T-cell (primary cell): ENCODE data around the gene CALM1. TPM values are rescaled to one million over a fixed set of nuclear protein-coding genes. Genes with fewer than 3 reads are reported as not detected.

ENCODE experiments used
- ATAC-seq, 4 experiments: fragments of 200-7000 bp in 3 of 4; fragments of 150-1000 bp in 1 of 4; cut with Tn5 transposase; replicated peaks in 1 of 4; 1 replicate in 3 of 4; 2 replicates in 1 of 4; pipeline ENCODE4 v1.10.0; 2021; ENCODE audit warnings: moderate library complexity in 3 of 4, mild to moderate bottlenecking in 2 of 4, moderate number of reproducible peaks in 1 of 4
- CTCF ChIA-PET, 2 donors: fragments of 300-600 bp; sonication (Branson Sonifier 250); formaldehyde crosslinking; loops; one replicate each; lab custom pipeline; 2022; ENCODE audit warnings: antibody characterized with exemption in 2 of 2; lab: Charles Lee
- POLR2A ChIA-PET, 2 donors: fragments of 300-600 bp; sonication (Branson Sonifier 250); formaldehyde crosslinking; loops; one replicate each; lab custom pipeline; 2022; ENCODE audit warnings: antibody characterized with exemption in 2 of 2; lab: Charles Lee
- DNase-seq, 35 experiments: peaks; one replicate each; pipeline versions ENCODE4 v3.0.0 to v3.0.0-alpha.2; 2013 to 2023
- H3K27ac ChIP-seq: one replicate; pipeline ENCODE4 v1.5.1; 2013; ENCODE audit warnings: low read length
- H3K27me3 ChIP-seq, 2 experiments: replicated peaks in 1 of 2; 1 replicate in 1 of 2; 2 replicates in 1 of 2; pipeline versions ENCODE4 v1.6.1 to v1.7.0; 2013; ENCODE audit warnings: low read length in 1 of 2, mixed read lengths in 1 of 2; ENCODE audit not compliant: control insufficient read depth in 2 of 2, insufficient read depth in 2 of 2; ENCODE audit errors: extremely low read depth in 1 of 2
- H3K36me3 ChIP-seq, 2 donors: 1 replicate in 1 of 2; 2 replicates in 1 of 2; pipeline versions ENCODE4 v1.6.1 to v1.7.0; 2013; ENCODE audit warnings: low read length in 1 of 2; ENCODE audit not compliant: control insufficient read depth in 2 of 2, insufficient read depth in 1 of 2; ENCODE audit errors: extremely low read depth in 1 of 2
- H3K4me1 ChIP-seq, 2 experiments: 1 replicate in 1 of 2; 2 replicates in 1 of 2; pipeline versions ENCODE4 v1.6.1 to v1.7.0; 2013; ENCODE audit warnings: low read length in 2 of 2, mixed read lengths in 1 of 2; ENCODE audit not compliant: insufficient read depth in 2 of 2, control insufficient read depth in 1 of 2; ENCODE audit errors: extremely low read depth in 1 of 2
- H3K4me3 ChIP-seq, 2 donors: 1 replicate in 1 of 2; 2 replicates in 1 of 2; pipeline versions ENCODE4 v1.5.1 to v1.7.0; 2013; ENCODE audit warnings: mild to moderate bottlenecking in 2 of 2, low read length in 1 of 2, moderate library complexity in 1 of 2; ENCODE audit not compliant: control insufficient read depth in 1 of 2; ENCODE audit errors: extremely low read depth in 1 of 2
- H3K9me3 ChIP-seq: 2 replicates; pipeline ENCODE4 v1.7.0; 2013
- H3K27ac Mint-ChIP-seq, 2 donors: one replicate each; pipeline ENCODE4 v1.8.0; 2020 to 2021; ENCODE audit warnings: mild to moderate bottlenecking in 2 of 2, mixed read lengths in 2 of 2
- H3K27me3 Mint-ChIP-seq, 2 donors: one replicate each; pipeline ENCODE4 v1.8.0; 2021 to 2022; ENCODE audit warnings: mixed read lengths in 2 of 2
- H3K36me3 Mint-ChIP-seq: one replicate; pipeline ENCODE4 v1.8.0; 2021; ENCODE audit warnings: mixed read lengths
- H3K4me1 Mint-ChIP-seq, 3 donors: one replicate each; pipeline ENCODE4 v1.8.0; 2020 to 2022; ENCODE audit warnings: mixed read lengths in 3 of 3, mild to moderate bottlenecking in 1 of 3
- H3K4me3 Mint-ChIP-seq, 3 donors: one replicate each; pipeline ENCODE4 v1.8.0; 2020 to 2022; ENCODE audit warnings: mild to moderate bottlenecking in 3 of 3, mixed read lengths in 3 of 3, moderate library complexity in 3 of 3
- H3K9me3 Mint-ChIP-seq, 3 donors: one replicate each; pipeline ENCODE4 v1.8.0; 2020 to 2022; ENCODE audit warnings: mixed read lengths in 3 of 3
- WGBS: methylation state at CpG from one replicate; pipeline ENCODE4 v1.1.5; 2013; ENCODE audit warnings: missing lambda C conversion rate; ENCODE audit not compliant: insufficient coverage; 5-methylcytosine and 5-hydroxymethylcytosine counted together
- total RNA-seq, 35 experiments: library from RNA in 6 of 35; stranded (reverse) in 6 of 35; fragments of 120-200 nt in 1 of 35; gene quantifications; one replicate each; pipeline versions ENCODE4 v1.2.1 to v1.2.4 and lab custom pipeline; 2013 to 2026

Gene CALM1
- total RNA-seq, 5 donors from 2014 or later (not counting 1 experiment from before 2014, with no cell fraction given), result 642 to 952 (median 674) TPM

DNA sequence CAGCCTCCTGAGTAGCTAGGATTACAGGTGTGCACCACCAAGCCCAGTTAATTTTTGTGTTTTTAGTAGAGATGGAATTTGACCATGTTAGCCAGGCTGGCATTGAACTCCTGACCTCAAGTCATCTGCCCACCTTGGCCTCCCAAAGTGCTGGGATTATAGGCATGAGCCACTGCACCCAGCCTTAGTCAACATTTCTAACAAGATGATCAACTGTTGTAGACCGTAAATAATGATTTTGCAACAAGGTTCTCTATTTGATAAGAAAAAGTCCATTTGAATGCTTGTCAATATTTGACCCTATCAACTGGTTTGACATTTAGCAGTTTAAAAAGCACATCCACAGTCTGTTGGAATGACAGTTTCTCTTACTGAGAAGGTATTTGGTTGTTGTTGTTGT is 39.9 kb upstream of the CALM1 start:
- Histone ChIP-seq H3K4me1 (no peaks in the 10 kb centered on the region), H3K27ac (no peak overlapping the region), H3K9me3 (no peaks in the 10 kb centered on the region), H3K4me3 (no peak overlapping the region), H3K36me3 (no peaks in the 10 kb centered on the region), H3K27me3 (peaks cover 0 to 20% of the 10 kb centered on the region in 2 experiments)
- no CpG with 5 or more reads among the region's 1 CpG for WGBS
- Mint-ChIP-seq H3K27me3 (peaks cover 8 to 11% of the 10 kb centered on the region in 2 donors), H3K9me3 (no peaks in the 10 kb centered on the region), H3K27ac (no peak overlapping the region), H3K36me3 (no peaks in the 10 kb centered on the region), H3K4me3 (no peak overlapping the region), H3K4me1 (no peaks in the 10 kb centered on the region)
- CTCF ChIA-PET, result no interaction called here
- POLR2A ChIA-PET, result no interaction called here
- DNase-seq (no peak), ATAC-seq (no peak)

DNA sequence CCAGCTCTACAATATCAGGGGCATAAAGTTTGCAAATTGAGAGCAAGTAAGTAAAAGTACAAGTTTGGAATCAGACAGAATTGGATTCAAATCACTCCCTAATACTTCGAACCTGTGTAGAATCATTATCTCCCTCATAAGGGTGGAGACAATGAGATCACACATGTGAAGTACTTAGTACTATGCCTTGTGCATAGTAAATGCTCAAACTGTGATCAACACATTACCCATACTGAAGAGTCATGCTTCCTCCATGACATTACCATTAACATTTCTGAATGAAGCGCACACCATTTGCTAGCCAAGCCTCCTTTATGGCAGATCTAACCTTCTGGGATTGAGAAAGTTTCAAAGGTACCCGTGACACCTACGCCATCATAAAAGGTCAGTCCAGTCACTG is 38.5 kb upstream of the CALM1 start:
- Histone ChIP-seq H3K4me1 (no peaks in the 10 kb centered on the region), H3K4me3 (no peak overlapping the region), H3K36me3 (no peaks in the 10 kb centered on the region), H3K27ac (no peak overlapping the region), H3K9me3 (no peaks in the 10 kb centered on the region), H3K27me3 (peaks cover 0 to 23% of the 10 kb centered on the region in 2 experiments)
- CTCF ChIA-PET, result no interaction called here
- POLR2A ChIA-PET, result interaction anchor here in 1 of 2 donors (0.6 kb wide), 1 partner anchor 15 kb away, joined by 4 read pairs; no protein-coding TSS in a partner anchor
- H3K9me3 Mint-ChIP-seq, result no peaks in the 10 kb centered on the region
- H3K27ac Mint-ChIP-seq, result no peak overlapping the region
- H3K4me1 Mint-ChIP-seq, result no peaks in the 10 kb centered on the region
- H3K4me3 Mint-ChIP-seq, result no peak overlapping the region
- DNase-seq (no peak), ATAC-seq (no peak)
- 100% methylated on average over 2 of the region's 4 CpGs for WGBS
- H3K36me3 Mint-ChIP-seq, result no peaks in the 10 kb centered on the region
- H3K27me3 Mint-ChIP-seq, result peaks cover 10 to 12% of the 10 kb centered on the region in 2 donors

- ChIA-PET POLR2A (no interaction called here), CTCF (interaction anchor here in 1 of 2 donors (0.6 kb wide), 1 partner anchor 232 kb away, joined by 3 read pairs; no protein-coding TSS in a partner anchor)
- no peaks in the 10 kb centered on the region for H3K36me3 Mint-ChIP-seq
- no peaks in the 10 kb centered on the region for H3K9me3 Mint-ChIP-seq
- H3K27me3 Mint-ChIP-seq, result peaks cover 9 to 13% of the 10 kb centered on the region in 2 donors
- Histone ChIP-seq H3K27ac (no peak overlapping the region), H3K4me1 (no peaks in the 10 kb centered on the region), H3K36me3 (no peaks in the 10 kb centered on the region), H3K9me3 (no peaks in the 10 kb centered on the region), H3K27me3 (peaks cover 0 to 23% of the 10 kb centered on the region in 2 experiments), H3K4me3 (no peak overlapping the region)
- no peaks in the 10 kb centered on the region for H3K4me1 Mint-ChIP-seq
- ATAC-seq (no peak), DNase-seq (no peak)
- H3K4me3 Mint-ChIP-seq, result no peak overlapping the region
- no peak overlapping the region for H3K27ac Mint-ChIP-seq
- 80% methylated on average over 2 of the region's 7 CpGs for WGBS
Measured at GRCh38 chr14:90361865-90362557, 34.8 kb upstream of the CALM1 start.

- Histone ChIP-seq H3K4me1 (no peaks in the 10 kb centered on the region), H3K36me3 (no peaks in the 10 kb centered on the region), H3K27ac (no peak overlapping the region), H3K9me3 (no peaks in the 10 kb centered on the region), H3K4me3 (no peak overlapping the region), H3K27me3 (peaks cover 0 to 23% of the 10 kb centered on the region in 2 experiments)
- H3K9me3 Mint-ChIP-seq, result no peaks in the 10 kb centered on the region
- no peaks in the 10 kb centered on the region for H3K4me1 Mint-ChIP-seq
- CTCF ChIA-PET, result no interaction called here
- H3K36me3 Mint-ChIP-seq, result no peaks in the 10 kb centered on the region
- H3K4me3 Mint-ChIP-seq, result no peak overlapping the region
- H3K27me3 Mint-ChIP-seq, result peaks cover 9 to 13% of the 10 kb centered on the region in 2 donors
- POLR2A ChIA-PET, result no interaction called here
- ATAC-seq (no peak), DNase-seq (no peak)
- no peak overlapping the region for H3K27ac Mint-ChIP-seq
- WGBS, result 76% methylated on average over 3 of the region's 4 CpGs
Measured at GRCh38 chr14:90362558-90362896, 34.3 kb upstream of the CALM1 start.

DNA sequence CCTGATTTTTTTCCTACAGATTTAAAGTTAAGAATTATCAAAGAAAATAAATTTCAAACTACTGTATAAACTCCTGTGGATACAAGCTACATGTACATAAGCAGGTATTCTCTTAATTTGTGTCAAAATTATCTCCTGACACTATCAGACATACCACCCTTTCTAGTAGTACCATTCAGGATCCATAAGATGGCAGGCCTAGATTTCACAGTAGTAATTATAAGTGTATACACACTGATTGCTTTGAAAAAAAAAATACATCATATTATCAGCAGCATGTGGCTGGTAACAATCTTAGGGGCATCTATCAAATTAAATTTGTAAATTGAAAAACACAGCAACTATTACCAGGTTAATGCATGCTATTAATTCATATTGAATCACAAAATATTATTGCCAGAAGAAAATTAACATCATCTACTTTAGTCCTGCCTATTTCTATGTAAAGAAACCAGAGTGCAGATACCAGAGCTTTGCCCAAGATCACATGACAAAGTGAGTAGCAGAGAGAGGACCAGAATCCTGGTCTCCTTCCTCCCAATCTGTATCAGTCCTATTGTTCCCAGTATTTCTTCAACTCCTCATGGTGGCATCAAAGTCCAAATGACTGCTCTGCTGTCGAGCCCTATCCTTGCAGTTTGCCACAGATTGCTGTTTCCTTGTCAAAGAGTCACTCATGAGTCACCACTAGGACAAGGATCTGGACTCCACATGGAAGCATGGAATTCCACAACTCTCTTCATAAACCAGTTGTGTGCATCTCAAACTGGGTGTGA is 27.7 kb upstream of the CALM1 start:
- Histone ChIP-seq H3K9me3 (no peaks in the 10 kb centered on the region), H3K36me3 (no peaks in the 10 kb centered on the region), H3K27me3 (peaks cover 0 to 6% of the 10 kb centered on the region in 2 experiments), H3K4me1 (no peaks in the 10 kb centered on the region), H3K4me3 (no peak overlapping the region), H3K27ac (no peak overlapping the region)
- ATAC-seq (peak; percentile 83 to 99 (median 90)), DNase-seq (peak in 1 of 35 experiments; percentile 66)
- H3K4me3 Mint-ChIP-seq, result no peak overlapping the region
- H3K9me3 Mint-ChIP-seq, result no peaks in the 10 kb centered on the region
- H3K36me3 Mint-ChIP-seq, result no peaks in the 10 kb centered on the region
- WGBS, result no CpG with 5 or more reads among the region's 1 CpG
- ChIA-PET CTCF (interaction anchor here (0.7 to 1.8 kb wide), 13 partner anchors 12 to 390 kb away, joined by 3 to 6 read pairs (median 4); no protein-coding TSS in a partner anchor), POLR2A (no interaction called here)
- no peak overlapping the region for H3K27ac Mint-ChIP-seq
- H3K27me3 Mint-ChIP-seq, result no peaks in the 10 kb centered on the region
- peaks cover 0 to 5% (median 3%) of the 10 kb centered on the region in 3 donors for H3K4me1 Mint-ChIP-seq

GRCh38 chr14:90373887-90374286 is 22.9 kb upstream of the CALM1 start:
- peaks cover 0 to 5% (median 3%) of the 10 kb centered on the region in 3 donors for H3K4me1 Mint-ChIP-seq
- H3K4me3 Mint-ChIP-seq, result no peak overlapping the region
- no peak overlapping the region for H3K27ac ChIP-seq
- DNase-seq, result no peak
- ATAC-seq, result no peak
- 93% methylated on average over 3 of the region's 6 CpGs for WGBS
- no peak overlapping the region for H3K27ac Mint-ChIP-seq
- ChIA-PET POLR2A (interaction anchor here in 1 of 2 donors (0.6 kb wide), 1 partner anchor 54 kb away, joined by 11 read pairs; no protein-coding TSS in a partner anchor), CTCF (no interaction called here)
- H3K4me3 ChIP-seq, result no peak overlapping the region
- H3K4me1 ChIP-seq, result no peaks in the 10 kb centered on the region
- H3K36me3 Mint-ChIP-seq, result no peaks in the 10 kb centered on the region
- H3K9me3 ChIP-seq, result no peaks in the 10 kb centered on the region
- peaks cover 0 to 3% of the 10 kb centered on the region in 2 experiments for H3K27me3 ChIP-seq
- no peaks in the 10 kb centered on the region for H3K27me3 Mint-ChIP-seq
- no peaks in the 10 kb centered on the region for H3K9me3 Mint-ChIP-seq
- H3K36me3 ChIP-seq, result no peaks in the 10 kb centered on the region
